ENCODE results near the gene ZNF32. TPM values are rescaled to one million over a fixed set of nuclear protein-coding genes. Genes with fewer than 3 reads are reported as not detected.

ZNF32 gene
- total and polyA plus RNA-seq, 2 donors (not counting 3 experiments of a cell fraction or from before 2014, with no cell fraction given), result 12.5 to 14.4 TPM

- no peak overlapping the region for H3K9ac ChIP-seq (replicated peaks; ENCODE audit: extremely low read depth, insufficient read depth, low read length)
- TF ChIP-seq, protein P1, sequence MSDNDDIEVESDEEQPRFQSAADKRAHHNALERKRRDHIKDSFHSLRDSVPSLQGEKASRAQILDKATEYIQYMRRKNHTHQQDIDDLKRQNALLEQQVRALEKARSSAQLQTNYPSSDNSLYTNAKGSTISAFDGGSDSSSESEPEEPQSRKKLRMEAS (IDR thresholded peaks at IDR 0.05; ENCODE audit: insufficient read depth, insufficient read length), result no peak
- TF ChIP-seq GATA2 (IDR thresholded peaks at IDR 0.05; ENCODE audit: insufficient read depth, insufficient read length, low read depth, low read length), result no peak
- TF ChIP-seq MYC (IDR thresholded peaks at IDR 0.05; ENCODE audit: low read depth, low read length), result no peak
- no peak for TF ChIP-seq FOS (IDR thresholded peaks at IDR 0.05; ENCODE audit: borderline replicate concordance, insufficient read depth, low read length)
- no peak for TF ChIP-seq POLR2AphosphoS5 (IDR thresholded peaks at IDR 0.05; ENCODE audit: insufficient read depth, low read depth, low read length)
- TF ChIP-seq, protein P2, sequence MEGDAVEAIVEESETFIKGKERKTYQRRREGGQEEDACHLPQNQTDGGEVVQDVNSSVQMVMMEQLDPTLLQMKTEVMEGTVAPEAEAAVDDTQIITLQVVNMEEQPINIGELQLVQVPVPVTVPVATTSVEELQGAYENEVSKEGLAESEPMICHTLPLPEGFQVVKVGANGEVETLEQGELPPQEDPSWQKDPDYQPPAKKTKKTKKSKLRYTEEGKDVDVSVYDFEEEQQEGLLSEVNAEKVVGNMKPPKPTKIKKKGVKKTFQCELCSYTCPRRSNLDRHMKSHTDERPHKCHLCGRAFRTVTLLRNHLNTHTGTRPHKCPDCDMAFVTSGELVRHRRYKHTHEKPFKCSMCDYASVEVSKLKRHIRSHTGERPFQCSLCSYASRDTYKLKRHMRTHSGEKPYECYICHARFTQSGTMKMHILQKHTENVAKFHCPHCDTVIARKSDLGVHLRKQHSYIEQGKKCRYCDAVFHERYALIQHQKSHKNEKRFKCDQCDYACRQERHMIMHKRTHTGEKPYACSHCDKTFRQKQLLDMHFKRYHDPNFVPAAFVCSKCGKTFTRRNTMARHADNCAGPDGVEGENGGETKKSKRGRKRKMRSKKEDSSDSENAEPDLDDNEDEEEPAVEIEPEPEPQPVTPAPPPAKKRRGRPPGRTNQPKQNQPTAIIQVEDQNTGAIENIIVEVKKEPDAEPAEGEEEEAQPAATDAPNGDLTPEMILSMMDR (IDR thresholded peaks at IDR 0.05; ENCODE audit: extremely low read depth in 1 of 2, insufficient read depth in 1 of 2, low read depth in 1 of 2, low read length in 2 of 2), result no peak
- no peak for TF ChIP-seq POLR2A (IDR thresholded peaks at IDR 0.05; ENCODE audit: low read depth, low read length)
- no peak for TF ChIP-seq EZH2 (IDR thresholded peaks at IDR 0.05; ENCODE audit: borderline replicate concordance, low read depth, low read length, severe bottlenecking)
- no peak for TF ChIP-seq JUN (IDR thresholded peaks at IDR 0.05; ENCODE audit: borderline replicate concordance, insufficient read depth, insufficient read length, low read depth)
- H3K4me1 ChIP-seq (ENCODE audit: control insufficient read depth, extremely low read depth, insufficient read depth, low read length), result peaks cover 18% of the 10 kb centered on the region
- ChIA-PET POLR2A (no interaction called here), CTCF (no interaction called here)
- dilution Hi-C loops (cut with MboI; ENCODE audit: extremely low pct_ligation_motif_present, low sequenced_read_pairs), result no loop called here
- no peak overlapping the region for H3K4me2 ChIP-seq (ENCODE audit: insufficient read depth, low read length)
- no peaks in the 10 kb centered on the region for H4K20me1 ChIP-seq (replicated peaks; ENCODE audit: control insufficient read depth, extremely low read depth, insufficient read depth, low read length)
- no peak overlapping the region for H2AFZ ChIP-seq (ENCODE audit: low read depth, low read length)
- no peaks in the 10 kb centered on the region for H3K27me3 ChIP-seq (ENCODE audit: control insufficient read depth in 2 of 2, insufficient read depth in 2 of 2, low read length in 2 of 2)
- H3K4me3 ChIP-seq (replicated peaks in 1 of 3; ENCODE audit: insufficient read depth in 1 of 3, low read depth in 1 of 3, low read length in 3 of 3), result no peak overlapping the region
- BruUV-seq (replicated peaks), result no TSS peak
- no peaks in the 10 kb centered on the region for H3K9me3 ChIP-seq (replicated peaks; ENCODE audit: control insufficient read depth, insufficient read depth, low read length)
- H3K9me1 ChIP-seq (replicated peaks; ENCODE audit: control insufficient read depth, extremely low read depth, insufficient read depth, low read length), result no peaks in the 10 kb centered on the region
- no peaks in the 10 kb centered on the region for H3K79me2 ChIP-seq (ENCODE audit: control insufficient read depth, insufficient read depth, low read length)
- intact Hi-C loops (cut with micrococcal nuclease), result no loop called here
- FAIRE-seq (no peak), DNase-seq (ENCODE audit: low read depth, low spot score) (no peak)
- no peak overlapping the region for H3K27ac ChIP-seq (ENCODE audit: insufficient read depth, low read depth, low read length)
- H3K36me3 ChIP-seq (ENCODE audit: control insufficient read depth in 2 of 2, extremely low read depth in 1 of 2, insufficient read depth in 2 of 2, low read length in 2 of 2), result no peaks in the 10 kb centered on the region
Measured at GRCh38 chr10:43696909-43697483, 48.3 kb upstream of the ZNF32 start.
